Mucosa of descending colon (tissue), 3 donors: ENCODE data around the gene HS3ST5. TPM values are rescaled to one million over a fixed set of nuclear protein-coding genes. Genes with fewer than 3 reads are reported as not detected.
"Not testable (repeated sequence)": the region's sequence is repeated elsewhere in the genome, so short reads cannot be mapped to it uniquely, and the experiment has no call there.

Source experiments
- ATAC-seq: fragments of 200-7000 bp; cut with Tn5 transposase; one replicate; pipeline ENCODE4 v1.9.1; 2020; ENCODE audit warnings: mild to moderate bottlenecking, moderate library complexity
- DNase-seq, 3 donors: peaks; one replicate each; pipeline ENCODE4 v3.0.0-alpha.2; 2020
- H3K36me3 ChIP-seq: fragments of 200-600 bp; one replicate; pipeline ENCODE4 v1.8.0; 2021; ENCODE audit warnings: low read depth, mild to moderate bottlenecking
- H3K4me1 ChIP-seq: fragments of 200-600 bp; one replicate; pipeline ENCODE4 v1.8.0; 2021; ENCODE audit warnings: low read depth, mild to moderate bottlenecking
- H3K4me3 ChIP-seq: fragments of 200-600 bp; one replicate; pipeline ENCODE4 v1.8.0; 2021; ENCODE audit warnings: mild to moderate bottlenecking
- H3K9me3 ChIP-seq: fragments of 200-600 bp; one replicate; pipeline ENCODE4 v1.8.0; 2021; ENCODE audit warnings: mild to moderate bottlenecking
- intact Hi-C, 2 donors: fragments of 100-400 bp; cut with DNase I in 1 of 2; cut with micrococcal nuclease in 1 of 2; formaldehyde crosslinking; loops; one replicate each; pipeline versions ENCODE4 v1.11.0 to v1.11.1; 2022; cut with DNase I, micrococcal nuclease
- total RNA-seq, 3 donors: library from RNA; stranded (reverse); fragmentation: NEBNext Ultra II Directional in 2 of 3; extraction: Animal tissue kit (Norgen Biotek cat#: 25700) in 2 of 3; gene quantifications; one replicate each; pipeline versions ENCODE4 v1.2.1 to v1.2.4, GENCODE V29; 2021 to 2023
- TF ChIP-seq, protein P1 (sequence below): fragments of 200-600 bp; IDR thresholded peaks from one replicate; pipeline ENCODE4 v1.8.0; 2022; ENCODE audit warnings: antibody characterized with exemption, mild to moderate bottlenecking
- donor health status: DM: no; HTN: no; CAD: no; lungs with moderate emphysema.
- donor health status: DM: no; HTN: no; CAD: no.
- donor health status: DM: no; HTN: yes; CAD: no.

Gene HS3ST5
- total RNA-seq, 3 donors from 2014 or later = 0.12 to 1.0 TPM; not detected in 1

- ATAC-seq (no peak), DNase-seq (no peak)
- no peaks in the 10 kb centered on the region for H3K9me3 ChIP-seq
- intact Hi-C loops = no loop called here
- TF ChIP-seq, protein P1, sequence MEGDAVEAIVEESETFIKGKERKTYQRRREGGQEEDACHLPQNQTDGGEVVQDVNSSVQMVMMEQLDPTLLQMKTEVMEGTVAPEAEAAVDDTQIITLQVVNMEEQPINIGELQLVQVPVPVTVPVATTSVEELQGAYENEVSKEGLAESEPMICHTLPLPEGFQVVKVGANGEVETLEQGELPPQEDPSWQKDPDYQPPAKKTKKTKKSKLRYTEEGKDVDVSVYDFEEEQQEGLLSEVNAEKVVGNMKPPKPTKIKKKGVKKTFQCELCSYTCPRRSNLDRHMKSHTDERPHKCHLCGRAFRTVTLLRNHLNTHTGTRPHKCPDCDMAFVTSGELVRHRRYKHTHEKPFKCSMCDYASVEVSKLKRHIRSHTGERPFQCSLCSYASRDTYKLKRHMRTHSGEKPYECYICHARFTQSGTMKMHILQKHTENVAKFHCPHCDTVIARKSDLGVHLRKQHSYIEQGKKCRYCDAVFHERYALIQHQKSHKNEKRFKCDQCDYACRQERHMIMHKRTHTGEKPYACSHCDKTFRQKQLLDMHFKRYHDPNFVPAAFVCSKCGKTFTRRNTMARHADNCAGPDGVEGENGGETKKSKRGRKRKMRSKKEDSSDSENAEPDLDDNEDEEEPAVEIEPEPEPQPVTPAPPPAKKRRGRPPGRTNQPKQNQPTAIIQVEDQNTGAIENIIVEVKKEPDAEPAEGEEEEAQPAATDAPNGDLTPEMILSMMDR = no peak
- H3K36me3 ChIP-seq = no peaks in the 10 kb centered on the region
- no peaks in the 10 kb centered on the region for H3K4me1 ChIP-seq
- H3K4me3 ChIP-seq = no peak overlapping the region
These were observed 189.4 kb downstream of the HS3ST5 start for GRCh38 chr6:114153448-114153847.

- H3K9me3 ChIP-seq = no peaks in the 10 kb centered on the region
- intact Hi-C loops = no loop called here
- no peaks in the 10 kb centered on the region for H3K36me3 ChIP-seq
- no peak for DNase-seq
- TF ChIP-seq, protein P1 = no peak
- no peak for ATAC-seq
- H3K4me3 ChIP-seq = no peak overlapping the region
- H3K4me1 ChIP-seq = no peaks in the 10 kb centered on the region
These were observed 191.6 kb downstream of the HS3ST5 start for GRCh38 chr6:114151064-114151690.

- H3K9me3 ChIP-seq, H3K4me3 ChIP-seq, H3K36me3 ChIP-seq, DNase-seq, intact Hi-C loops, ATAC-seq, H3K4me1 ChIP-seq: not testable (repeated sequence)
These were observed 193.6 kb downstream of the HS3ST5 start for GRCh38 chr6:114149182-114149581.

GRCh38 chr6:114144887-114145851 is 197.7 kb downstream of the HS3ST5 start:
- DNase-seq (no peak), ATAC-seq (no peak)
- TF ChIP-seq, protein P1 = no peak
- Histone ChIP-seq H3K4me1 (no peaks in the 10 kb centered on the region), H3K4me3 (no peak overlapping the region), H3K36me3 (no peaks in the 10 kb centered on the region), H3K9me3 (no peaks in the 10 kb centered on the region)
- intact Hi-C loops = no loop called here

DNA sequence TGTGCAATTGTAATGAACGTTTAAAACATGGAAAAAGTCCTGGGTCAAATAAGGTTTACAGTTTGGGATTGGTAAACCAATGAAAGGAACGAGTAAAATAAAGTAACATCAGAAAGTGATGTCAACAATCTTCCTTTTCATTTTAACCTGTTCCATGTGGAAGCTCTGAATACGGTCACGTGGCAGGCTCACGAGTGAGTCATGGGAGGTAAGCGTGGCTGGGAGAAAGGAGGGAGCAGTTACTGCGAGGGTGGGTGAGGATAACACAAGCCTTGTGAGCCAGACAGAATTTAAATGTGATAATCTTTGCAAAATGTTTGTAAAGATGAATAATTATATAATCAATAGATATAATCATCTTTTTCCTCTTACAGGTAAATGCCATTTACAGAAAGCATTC is 200.6 kb downstream of the HS3ST5 start:
- H3K4me1 ChIP-seq = no peaks in the 10 kb centered on the region
- no peak for DNase-seq
- H3K36me3 ChIP-seq = no peaks in the 10 kb centered on the region
- H3K4me3 ChIP-seq = no peak overlapping the region
- TF ChIP-seq, protein P1 = no peak
- H3K9me3 ChIP-seq = no peaks in the 10 kb centered on the region
- no peak for ATAC-seq
- intact Hi-C loops = no loop called here

- Histone ChIP-seq H3K4me1 (no peaks in the 10 kb centered on the region), H3K36me3 (no peaks in the 10 kb centered on the region)
- intact Hi-C loops = no loop called here
These were observed 202.4 kb downstream of the HS3ST5 start for GRCh38 chr6:114140416-114140815.

More at GRCh38 chr6:114140416-114140815, 202.4 kb downstream of the HS3ST5 start:
- no peak for DNase-seq
- no peak for ATAC-seq
- Histone ChIP-seq H3K4me3 (no peak overlapping the region), H3K9me3 (no peaks in the 10 kb centered on the region)
- TF ChIP-seq, protein P1 = no peak
